Endothelial cell (in vitro differentiated cells): ENCODE measurements around the gene EIF2D. TPM values are rescaled to one million over a fixed set of nuclear protein-coding genes. Genes with fewer than 3 reads are reported as not detected.

Source experiments
- DNase-seq: peaks from one replicate; pipeline ENCODE4 v3.0.0; 2021; ENCODE audit warnings: low spot score
- H3K27ac Mint-ChIP-seq: one replicate; pipeline ENCODE4 v1.8.0; 2021; ENCODE audit warnings: mixed read lengths, inconsistent platforms; ENCODE audit not compliant: unreplicated experiment
- H3K27me3 Mint-ChIP-seq: one replicate; pipeline ENCODE4 v1.8.0; 2021; ENCODE audit warnings: mild to moderate bottlenecking, moderate library complexity, mixed read lengths, inconsistent platforms; ENCODE audit not compliant: unreplicated experiment
- H3K36me3 Mint-ChIP-seq: one replicate; pipeline ENCODE4 v1.8.0; 2021; ENCODE audit warnings: mild to moderate bottlenecking, low read depth, mixed read lengths, inconsistent platforms; ENCODE audit not compliant: unreplicated experiment
- H3K4me1 Mint-ChIP-seq: one replicate; pipeline ENCODE4 v1.8.0; 2021; ENCODE audit warnings: mild to moderate bottlenecking, mixed read lengths, inconsistent platforms; ENCODE audit not compliant: unreplicated experiment
- H3K4me3 Mint-ChIP-seq: one replicate; pipeline ENCODE4 v1.8.0; 2021; ENCODE audit warnings: mild to moderate bottlenecking, mixed read lengths, inconsistent platforms; ENCODE audit not compliant: unreplicated experiment
- H3K9me3 Mint-ChIP-seq: one replicate; pipeline ENCODE4 v1.8.0; 2021; ENCODE audit warnings: mixed read lengths, inconsistent platforms; ENCODE audit not compliant: unreplicated experiment
- CTCF ChIP-seq: fragments of 200-600 bp; sonication (generic); IDR thresholded peaks from one replicate; pipeline ENCODE4 v1.5.0; 2021; ENCODE audit warnings: antibody characterized with exemption; ENCODE audit not compliant: unreplicated experiment
- total RNA-seq: library from RNA; stranded (reverse); fragmentation: NEBNext Ultra II Directional; extraction: Animal tissue kit (Norgen Biotek cat#: 25700); gene quantifications from one replicate; pipeline ENCODE4 v1.2.1, GENCODE V29; 2021; ENCODE audit not compliant: unreplicated experiment

The EIF2D gene
- total RNA-seq, 1 donor from 2014 or later = 32.7 TPM

GRCh38 chr1:206555473-206555935 is 56.8 kb downstream of the EIF2D start:
- H3K27me3 Mint-ChIP-seq = peaks cover 9% of the 10 kb centered on the region
- H3K27ac Mint-ChIP-seq = no peak overlapping the region

GRCh38 chr1:206554701-206555472 is 57.4 kb downstream of the EIF2D start:
- Mint-ChIP-seq H3K9me3 (no peaks in the 10 kb centered on the region), H3K27ac (no peak overlapping the region), H3K36me3 (no peaks in the 10 kb centered on the region), H3K27me3 (peaks cover 9% of the 10 kb centered on the region), H3K4me3 (no peak overlapping the region), H3K4me1 (peaks cover 27% of the 10 kb centered on the region)
- TF ChIP-seq CTCF = no peak
- no peak for DNase-seq

More at GRCh38 chr1:206555473-206555935, 56.8 kb downstream of the EIF2D start:
- Mint-ChIP-seq H3K4me3 (no peak overlapping the region), H3K36me3 (no peaks in the 10 kb centered on the region), H3K9me3 (no peaks in the 10 kb centered on the region), H3K4me1 (peaks cover 30% of the 10 kb centered on the region)
- TF ChIP-seq CTCF = no peak
- DNase-seq = no peak

- no peak for DNase-seq
- Mint-ChIP-seq H3K27me3 (peaks cover 9% of the 10 kb centered on the region), H3K9me3 (no peaks in the 10 kb centered on the region), H3K4me1 (peaks cover 21% of the 10 kb centered on the region), H3K27ac (no peak overlapping the region), H3K36me3 (no peaks in the 10 kb centered on the region), H3K4me3 (no peak overlapping the region)
- no peak for TF ChIP-seq CTCF
Measured at GRCh38 chr1:206554211-206554610, 58.1 kb downstream of the EIF2D start.

GRCh38 chr1:206551986-206552326 is 60.3 kb downstream of the EIF2D start:
- no peaks in the 10 kb centered on the region for H3K36me3 Mint-ChIP-seq
- H3K27me3 Mint-ChIP-seq = peaks cover 7% of the 10 kb centered on the region
- DNase-seq = no peak
- no peak overlapping the region for H3K4me3 Mint-ChIP-seq
- no peaks in the 10 kb centered on the region for H3K9me3 Mint-ChIP-seq
- H3K4me1 Mint-ChIP-seq = peaks cover 12% of the 10 kb centered on the region
- TF ChIP-seq CTCF = no peak
- no peak overlapping the region for H3K27ac Mint-ChIP-seq

GRCh38 chr1:206551296-206551985 is 60.8 kb downstream of the EIF2D start:
- no peaks in the 10 kb centered on the region for H3K36me3 Mint-ChIP-seq
- H3K4me3 Mint-ChIP-seq = no peak overlapping the region
- TF ChIP-seq CTCF = no peak
- H3K27ac Mint-ChIP-seq = no peak overlapping the region
- H3K9me3 Mint-ChIP-seq = no peaks in the 10 kb centered on the region
- peaks cover 6% of the 10 kb centered on the region for H3K27me3 Mint-ChIP-seq
- peaks cover 10% of the 10 kb centered on the region for H3K4me1 Mint-ChIP-seq
- no peak for DNase-seq
